ENCODE measurements around the gene RNF207. TPM values are rescaled to one million over a fixed set of nuclear protein-coding genes. Genes with fewer than 3 reads are reported as not detected.

RNF207 gene
- total and polyA plus RNA-seq, 2 of the 8 experiments (the other 6 are each of a cell fraction or from before 2014, with no cell fraction given): 3.9 to 5.4 TPM

DNA sequence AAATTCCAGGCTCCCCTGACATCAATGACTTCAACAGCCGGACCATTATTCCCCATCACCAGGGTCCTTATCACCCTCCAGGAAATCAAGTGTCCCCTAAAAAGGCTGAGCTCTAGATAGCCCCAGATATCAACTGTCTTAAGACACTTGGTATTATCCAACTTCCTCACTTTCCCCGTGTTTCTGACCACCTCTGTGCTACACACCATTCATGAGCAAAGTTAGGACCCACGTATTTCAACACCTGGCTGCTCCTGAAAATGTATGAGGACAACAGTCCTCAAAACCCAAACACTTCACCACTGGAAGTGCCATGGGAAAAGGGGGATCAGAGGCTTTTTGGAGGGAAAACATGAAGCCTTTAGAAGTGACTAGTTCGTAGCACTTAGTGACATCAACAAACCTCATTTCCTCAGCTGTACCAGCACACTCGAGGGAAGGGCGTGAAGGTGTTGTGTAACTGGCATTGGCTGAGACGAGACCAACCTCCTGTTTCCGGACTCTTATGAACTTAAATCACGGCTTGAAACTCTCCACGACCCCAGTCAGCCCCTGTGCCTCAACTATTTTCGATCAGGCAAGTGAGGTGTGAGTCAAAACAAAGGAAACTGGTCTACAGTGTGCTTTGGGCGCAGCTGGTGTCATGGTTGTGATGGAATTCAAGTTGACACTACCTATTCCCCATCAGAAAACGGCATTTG, 21.7 kb upstream of the RNF207 start:
- POLR2A ChIA-PET (ENCODE audit: partially characterized antibody): interaction anchor here (0.5 to 6.0 kb wide), 9 partner anchors 8 to 228 kb away, joined by 4 to 50 read pairs (median 9); partner anchors contain the start of genes RNF207 and RPL22
- H3K4me2 ChIP-seq (ENCODE audit: insufficient read depth in 1 of 2, low read depth in 2 of 2, low read length in 2 of 2): no peak overlapping the region
- no peak overlapping the region for H3K56ac ChIP-seq (replicated peaks; ENCODE audit: insufficient read length, low read depth, low read length)
- 88% methylated on average over 13 of the region's 13 CpGs; no CpG with 5 or more reads in 1 of the 2 experiments for WGBS, 2 experiments (ENCODE audit: extremely low coverage in 1 of 2, insufficient coverage in 1 of 2, insufficient read length in 1 of 2, insufficient replicate concordance in 2 of 2, low coverage in 1 of 2, low lambda C conversion rate in 2 of 2, missing lambda C conversion rate in 1 of 2)
- H3K79me1 ChIP-seq (ENCODE audit: low read depth, low read length): peaks cover 6% of the 10 kb centered on the region
- H2BK20ac ChIP-seq (ENCODE audit: low read length): no peak overlapping the region
- peaks cover 13 to 24% of the 10 kb centered on the region in 2 experiments for H4K20me1 ChIP-seq (replicated peaks in 1 of 2; ENCODE audit: control insufficient read depth in 1 of 2, insufficient read depth in 2 of 2, low read length in 2 of 2)
- H3K27me3 ChIP-seq (replicated peaks in 1 of 4; ENCODE audit: control insufficient read depth in 3 of 4, extremely low read depth in 1 of 4, insufficient read depth in 3 of 4, low read length in 3 of 4): peaks cover 6 to 27% (median 19%) of the 10 kb centered on the region in 4 experiments
- no peak overlapping the region for H2BK5ac ChIP-seq (ENCODE audit: low read depth, low read length)
- H2BK15ac ChIP-seq (ENCODE audit: low read length): no peak overlapping the region
- H3K23ac ChIP-seq (ENCODE audit: insufficient read length): no peak overlapping the region
- peaks cover 1% of the 10 kb centered on the region; the same call in 1 of the 2 replicates for H3K23me2 ChIP-seq (ENCODE audit: low read depth, low read length)
- H3K9ac ChIP-seq (replicated peaks in 1 of 4; ENCODE audit: extremely low read depth in 1 of 4, low read depth in 3 of 4, low read length in 3 of 4): 0 out of 7 replicates have a peak overlapping the region, but pooled peaks of 1 of the 4 experiments have one; percentile 8
- H3K4me3 ChIP-seq (ENCODE audit: extremely low read depth in 1 of 4, insufficient read depth in 2 of 4, low read depth in 3 of 4, low read length in 4 of 4): no peak overlapping the region
- no peak overlapping the region for H2BK12ac ChIP-seq (ENCODE audit: low read depth, low read length)
- H3K9me3 ChIP-seq (ENCODE audit: insufficient read depth in 2 of 2, low read depth in 1 of 2, low read length in 1 of 2): no peaks in the 10 kb centered on the region
- CTCF ChIA-PET (ENCODE audit: partially characterized antibody): interaction anchor here (0.8 to 3.9 kb wide), 13 partner anchors 10 to 254 kb away, joined by 3 to 27 read pairs (median 5); partner anchors contain the start of gene RNF207
- no peak overlapping the region for H4K91ac ChIP-seq (replicated peaks; ENCODE audit: insufficient read length, low read length)
- no peak overlapping the region for H3K14ac ChIP-seq (ENCODE audit: insufficient read length)
- no peak overlapping the region for H2AK5ac ChIP-seq (ENCODE audit: low read depth, low read length)
- H3K4ac ChIP-seq (replicated peaks; ENCODE audit: insufficient read length, low read depth, low read length): no peak overlapping the region
- DNase-seq (ENCODE audit: low read depth in 1 of 2, low spot score in 2 of 2): no peak
- peaks cover 8 to 38% (median 13%) of the 10 kb centered on the region in 4 experiments; a peak in 5 of 8 replicates for H3K36me3 ChIP-seq (ENCODE audit: control insufficient read depth in 2 of 4, insufficient read depth in 4 of 4, low read length in 3 of 4)
- peak in 1 of 2 experiments; percentile 80; a peak in 2 of 3 replicates for TF ChIP-seq POLR2A (IDR thresholded peaks at IDR 0.05; ENCODE audit: control extremely low read depth in 1 of 2, low read depth in 2 of 2, low read length in 2 of 2)
- TF ChIP-seq POLR2AphosphoS5 (IDR thresholded peaks at IDR 0.05; ENCODE audit: low read depth, low read length): peak; percentile 84
- TF ChIP-seq, protein P1, sequence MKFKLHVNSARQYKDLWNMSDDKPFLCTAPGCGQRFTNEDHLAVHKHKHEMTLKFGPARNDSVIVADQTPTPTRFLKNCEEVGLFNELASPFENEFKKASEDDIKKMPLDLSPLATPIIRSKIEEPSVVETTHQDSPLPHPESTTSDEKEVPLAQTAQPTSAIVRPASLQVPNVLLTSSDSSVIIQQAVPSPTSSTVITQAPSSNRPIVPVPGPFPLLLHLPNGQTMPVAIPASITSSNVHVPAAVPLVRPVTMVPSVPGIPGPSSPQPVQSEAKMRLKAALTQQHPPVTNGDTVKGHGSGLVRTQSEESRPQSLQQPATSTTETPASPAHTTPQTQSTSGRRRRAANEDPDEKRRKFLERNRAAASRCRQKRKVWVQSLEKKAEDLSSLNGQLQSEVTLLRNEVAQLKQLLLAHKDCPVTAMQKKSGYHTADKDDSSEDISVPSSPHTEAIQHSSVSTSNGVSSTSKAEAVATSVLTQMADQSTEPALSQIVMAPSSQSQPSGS (IDR thresholded peaks at IDR 0.05; ENCODE audit: low read length): no peak
- TF ChIP-seq, protein P2, sequence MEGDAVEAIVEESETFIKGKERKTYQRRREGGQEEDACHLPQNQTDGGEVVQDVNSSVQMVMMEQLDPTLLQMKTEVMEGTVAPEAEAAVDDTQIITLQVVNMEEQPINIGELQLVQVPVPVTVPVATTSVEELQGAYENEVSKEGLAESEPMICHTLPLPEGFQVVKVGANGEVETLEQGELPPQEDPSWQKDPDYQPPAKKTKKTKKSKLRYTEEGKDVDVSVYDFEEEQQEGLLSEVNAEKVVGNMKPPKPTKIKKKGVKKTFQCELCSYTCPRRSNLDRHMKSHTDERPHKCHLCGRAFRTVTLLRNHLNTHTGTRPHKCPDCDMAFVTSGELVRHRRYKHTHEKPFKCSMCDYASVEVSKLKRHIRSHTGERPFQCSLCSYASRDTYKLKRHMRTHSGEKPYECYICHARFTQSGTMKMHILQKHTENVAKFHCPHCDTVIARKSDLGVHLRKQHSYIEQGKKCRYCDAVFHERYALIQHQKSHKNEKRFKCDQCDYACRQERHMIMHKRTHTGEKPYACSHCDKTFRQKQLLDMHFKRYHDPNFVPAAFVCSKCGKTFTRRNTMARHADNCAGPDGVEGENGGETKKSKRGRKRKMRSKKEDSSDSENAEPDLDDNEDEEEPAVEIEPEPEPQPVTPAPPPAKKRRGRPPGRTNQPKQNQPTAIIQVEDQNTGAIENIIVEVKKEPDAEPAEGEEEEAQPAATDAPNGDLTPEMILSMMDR (IDR thresholded peaks at IDR 0.05; ENCODE audit: control extremely low read depth in 1 of 3, insufficient read depth in 1 of 3, low read depth in 1 of 3, low read length in 3 of 3): no peak
- peak; percentile 31 for TF ChIP-seq SIRT6 (IDR thresholded peaks at IDR 0.05; ENCODE audit: low read length)
- peaks cover 0 to 23% of the 10 kb centered on the region in 2 experiments; a peak in 2 of 4 replicates for H3K79me2 ChIP-seq (ENCODE audit: control insufficient read depth in 1 of 2, insufficient read depth in 2 of 2, low read length in 2 of 2)
- no peak overlapping the region for H2AFZ ChIP-seq (ENCODE audit: low read length)
- FAIRE-seq: no peak
- no peak overlapping the region for H4K5ac ChIP-seq (ENCODE audit: insufficient read length, low read depth, low read length)
- H3K18ac ChIP-seq (ENCODE audit: extremely low read depth, low read length): no peak overlapping the region
- no peak overlapping the region for H4K8ac ChIP-seq (ENCODE audit: extremely low read depth, insufficient read depth, low read length)
- no peak overlapping the region for H3K27ac ChIP-seq (ENCODE audit: low read depth, low read length)
- H2BK120ac ChIP-seq (replicated peaks; ENCODE audit: low read depth, low read length): no peak overlapping the region
- H3K4me1 ChIP-seq (replicated peaks in 1 of 4; ENCODE audit: control insufficient read depth in 3 of 4, insufficient read depth in 4 of 4, low read length in 3 of 4): peaks cover 7 to 12% (median 8%) of the 10 kb centered on the region in 4 experiments
